Uterus (tissue), 4 donors: Measurements from ENCODE around the gene ARHGAP15. TPM values are rescaled to one million over a fixed set of nuclear protein-coding genes. Genes with fewer than 3 reads are reported as not detected.

ENCODE experiments used
- DNase-seq, 2 donors: peaks; one replicate each; pipeline ENCODE4 v3.0.0-alpha.2; 2019 to 2020
- H3K27ac ChIP-seq, 2 donors: fragments of 200-600 bp; sonication (generic); 1 replicate in 1 of 2; 2 replicates in 1 of 2; pipeline ENCODE4 v1.5.1; 2016 to 2018
- H3K27me3 ChIP-seq, 2 donors: fragments of 200-600 bp; sonication (generic); one replicate each; pipeline ENCODE4 v1.5.1; 2018 to 2019; ENCODE audit warnings: control low read depth in 1 of 2
- H3K36me3 ChIP-seq, 2 donors: fragments of 200-600 bp; sonication (generic); one replicate each; pipeline ENCODE4 v1.5.1; 2019; ENCODE audit warnings: control low read depth in 1 of 2
- H3K4me1 ChIP-seq, 2 donors: fragments of 200-600 bp; sonication (generic); one replicate each; pipeline ENCODE4 v1.5.1; 2018 to 2019; ENCODE audit warnings: control low read depth in 1 of 2
- H3K4me3 ChIP-seq, 2 donors: fragments of 200-600 bp; sonication (generic); 1 replicate in 1 of 2; 2 replicates in 1 of 2; pipeline ENCODE4 v1.5.1; 2018 to 2019; ENCODE audit warnings: mild to moderate bottlenecking in 1 of 2
- H3K9me3 ChIP-seq, 2 donors: fragments of 200-600 bp; sonication (generic); one replicate each; pipeline ENCODE4 v1.5.1; 2019; ENCODE audit warnings: control low read depth in 1 of 2
- POLR2A ChIP-seq, 2 donors: fragments of 450-650 bp; IDR thresholded peaks; one replicate each; pipeline ENCODE4 v1.6.1; 2016; ENCODE audit warnings: antibody characterized with exemption in 2 of 2, mild to moderate bottlenecking in 1 of 2, moderate library complexity in 1 of 2
- intact Hi-C: fragments of 100-400 bp; cut with DNase I; formaldehyde crosslinking; loops from one replicate; pipeline ENCODE4 v1.15.1; 2023; ENCODE audit warnings: low total_unique reads
- total RNA-seq, 4 donors: library from RNA; depleted of rRNA in 3 of 4; stranded (reverse); fragments of >200 nt in 3 of 4; gene quantifications; one replicate each; pipeline versions ENCODE4 v1.1.0 to v1.2.4, GENCODE V29; 2014 to 2023
- TF ChIP-seq, protein P1 (sequence below), 4 experiments: fragments of 200-600 bp in 2 of 4; fragments of 450-650 bp in 2 of 4; sonication (generic) in 2 of 4; IDR thresholded peaks; one replicate each; pipeline ENCODE4 v1.5.1; 2016 to 2019; ENCODE audit warnings: antibody characterized with exemption in 4 of 4, mild to moderate bottlenecking in 2 of 4, moderate library complexity in 1 of 4
- donor health status: DM: yes; HTN: yes; CAD: no.

ARHGAP15 gene
- total RNA-seq, 4 donors from 2014 or later, result 0.88 to 28.4 (median 6.6) TPM

DNA sequence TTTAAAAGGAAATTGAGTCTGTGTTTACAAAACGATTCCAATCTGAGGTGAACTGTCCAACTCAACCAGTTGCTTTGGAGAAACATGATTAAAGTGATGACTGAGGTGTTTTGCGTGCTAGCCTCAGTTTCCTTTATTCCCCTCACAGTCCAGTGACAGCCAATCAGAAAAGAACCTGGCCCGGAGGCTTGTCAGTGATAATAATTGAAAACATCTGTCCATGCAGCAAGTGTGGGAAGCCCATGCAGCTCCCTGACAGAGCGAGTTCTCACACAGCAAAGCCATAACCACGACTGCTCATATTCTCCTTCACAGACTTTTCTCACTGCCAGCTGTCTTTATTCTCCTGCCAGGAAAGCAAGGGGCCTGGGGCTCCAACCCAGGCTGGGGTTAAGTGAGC is 613.4 kb downstream of the ARHGAP15 start:
- no peak overlapping the region for H3K4me3 ChIP-seq
- intact Hi-C loops, result no loop called here

DNA sequence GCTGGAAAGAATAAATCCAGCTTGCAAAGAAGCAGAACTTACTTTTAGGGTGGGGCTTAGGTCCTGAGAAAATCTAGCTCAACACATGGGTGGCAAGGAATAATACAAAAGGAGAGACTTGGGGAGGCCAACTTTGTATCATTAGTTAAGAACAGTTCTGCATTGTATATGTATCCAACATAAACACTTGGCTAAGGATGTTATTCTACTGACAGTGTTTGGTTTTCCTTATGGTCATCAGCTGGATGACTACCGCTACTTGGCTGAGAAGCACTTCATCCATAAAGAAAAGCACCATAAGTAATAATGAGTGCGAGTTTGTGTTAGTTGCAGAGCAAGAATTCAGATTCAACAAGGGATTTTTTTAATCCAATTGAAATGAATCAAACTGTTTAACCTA is 614.9 kb downstream of the ARHGAP15 start:
- Histone ChIP-seq H3K4me1 (no peaks in the 10 kb centered on the region), H3K9me3 (no peaks in the 10 kb centered on the region), H3K4me3 (no peak overlapping the region), H3K36me3 (no peaks in the 10 kb centered on the region), H3K27me3 (no peaks in the 10 kb centered on the region), H3K27ac (no peak overlapping the region)
- no peak for TF ChIP-seq POLR2A (IDR thresholded peaks at IDR 0.05)
- TF ChIP-seq, protein P1, sequence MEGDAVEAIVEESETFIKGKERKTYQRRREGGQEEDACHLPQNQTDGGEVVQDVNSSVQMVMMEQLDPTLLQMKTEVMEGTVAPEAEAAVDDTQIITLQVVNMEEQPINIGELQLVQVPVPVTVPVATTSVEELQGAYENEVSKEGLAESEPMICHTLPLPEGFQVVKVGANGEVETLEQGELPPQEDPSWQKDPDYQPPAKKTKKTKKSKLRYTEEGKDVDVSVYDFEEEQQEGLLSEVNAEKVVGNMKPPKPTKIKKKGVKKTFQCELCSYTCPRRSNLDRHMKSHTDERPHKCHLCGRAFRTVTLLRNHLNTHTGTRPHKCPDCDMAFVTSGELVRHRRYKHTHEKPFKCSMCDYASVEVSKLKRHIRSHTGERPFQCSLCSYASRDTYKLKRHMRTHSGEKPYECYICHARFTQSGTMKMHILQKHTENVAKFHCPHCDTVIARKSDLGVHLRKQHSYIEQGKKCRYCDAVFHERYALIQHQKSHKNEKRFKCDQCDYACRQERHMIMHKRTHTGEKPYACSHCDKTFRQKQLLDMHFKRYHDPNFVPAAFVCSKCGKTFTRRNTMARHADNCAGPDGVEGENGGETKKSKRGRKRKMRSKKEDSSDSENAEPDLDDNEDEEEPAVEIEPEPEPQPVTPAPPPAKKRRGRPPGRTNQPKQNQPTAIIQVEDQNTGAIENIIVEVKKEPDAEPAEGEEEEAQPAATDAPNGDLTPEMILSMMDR (IDR thresholded peaks at IDR 0.05), result no peak
- intact Hi-C loops, result no loop called here
- DNase-seq, result no peak

More for the DNA sequence above, 613.4 kb downstream of the ARHGAP15 start:
- TF ChIP-seq, protein P1 (IDR thresholded peaks at IDR 0.05), result no peak
- TF ChIP-seq POLR2A (IDR thresholded peaks at IDR 0.05), result no peak
- Histone ChIP-seq H3K27ac (no peak overlapping the region), H3K4me1 (no peaks in the 10 kb centered on the region), H3K27me3 (no peaks in the 10 kb centered on the region), H3K9me3 (no peaks in the 10 kb centered on the region), H3K36me3 (no peaks in the 10 kb centered on the region)
- no peak for DNase-seq

DNA sequence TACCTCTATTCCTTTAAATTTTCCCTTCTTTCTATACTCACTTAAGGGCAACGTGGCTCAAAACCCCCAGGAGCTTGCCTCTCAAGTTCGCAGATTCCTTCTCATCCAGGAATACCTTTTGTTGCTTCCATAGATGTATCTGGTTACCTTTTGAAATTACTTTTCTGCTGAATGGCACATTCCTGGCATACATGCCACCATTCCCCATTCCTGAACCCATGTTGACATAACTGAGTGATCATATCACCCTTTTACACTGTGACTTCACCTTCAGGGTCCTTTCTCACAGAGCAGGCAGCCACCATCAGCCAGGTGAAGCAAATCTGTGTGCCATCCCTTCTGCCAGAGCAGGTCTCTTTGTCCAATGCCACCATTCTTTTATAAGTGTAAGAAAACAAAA is 615.8 kb downstream of the ARHGAP15 start:
- no peaks in the 10 kb centered on the region for H3K9me3 ChIP-seq
- TF ChIP-seq POLR2A (IDR thresholded peaks at IDR 0.05), result no peak
- H3K36me3 ChIP-seq, result no peaks in the 10 kb centered on the region
- no peak for DNase-seq
- H3K27me3 ChIP-seq, result no peaks in the 10 kb centered on the region
- no peak overlapping the region for H3K27ac ChIP-seq
- intact Hi-C loops, result no loop called here
- no peaks in the 10 kb centered on the region for H3K4me1 ChIP-seq
- no peak overlapping the region for H3K4me3 ChIP-seq

DNA sequence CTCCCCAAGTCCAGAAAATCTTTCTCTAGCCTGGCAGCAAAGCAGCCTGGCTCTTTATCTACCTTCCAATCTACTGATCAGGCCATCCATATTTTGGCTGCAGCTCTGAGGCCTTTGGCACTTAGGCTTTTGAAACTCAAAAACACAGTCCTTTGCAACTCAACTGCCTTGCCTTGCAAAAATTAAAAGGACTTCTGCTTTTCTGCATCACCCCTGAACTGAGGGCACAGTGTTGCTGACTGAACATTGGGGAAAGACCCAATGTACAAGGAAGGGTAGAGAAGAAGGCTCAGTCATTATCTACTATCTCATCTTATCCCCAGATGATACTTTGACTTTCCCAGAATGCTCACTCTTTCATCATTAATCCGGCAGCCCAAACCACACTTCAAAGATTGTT is 625.5 kb downstream of the ARHGAP15 start:
- TF ChIP-seq, protein P1 (IDR thresholded peaks at IDR 0.05), result no peak
- no peak for TF ChIP-seq POLR2A (IDR thresholded peaks at IDR 0.05)
- intact Hi-C loops, result no loop called here

DNA sequence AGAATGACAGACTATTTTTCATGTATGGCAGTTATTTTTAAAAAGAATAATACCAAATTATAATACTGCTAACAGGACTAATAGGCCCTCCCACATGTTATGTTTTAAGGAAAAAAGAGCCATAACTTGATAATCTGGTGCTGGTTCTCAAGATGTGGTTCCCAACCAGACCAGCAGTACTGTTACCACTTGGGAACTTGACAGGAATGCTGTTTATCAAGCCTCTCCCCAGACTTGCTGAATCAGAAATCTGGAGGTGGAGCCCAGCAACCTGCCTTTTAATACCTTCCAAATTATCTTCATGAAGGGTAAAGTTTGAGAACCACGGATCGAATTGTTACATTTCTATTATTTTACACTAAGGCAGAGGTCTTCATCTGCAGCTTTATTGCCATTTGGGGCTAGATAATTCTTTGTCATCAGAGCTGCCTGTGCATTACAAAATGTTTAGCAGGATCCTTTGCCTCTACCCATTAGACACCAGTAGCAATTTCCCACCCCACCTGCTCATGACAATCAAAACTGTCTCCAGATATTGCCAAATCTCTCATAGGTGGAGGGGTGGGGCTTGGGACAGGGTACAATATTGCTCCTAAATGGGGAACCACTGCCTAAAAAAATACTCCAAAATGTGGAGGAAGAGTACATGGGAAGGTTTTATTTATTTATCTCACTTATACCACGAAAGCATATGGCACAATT is 629.6 kb downstream of the ARHGAP15 start:
- H3K27ac ChIP-seq, result no peak overlapping the region
- TF ChIP-seq, protein P1 (IDR thresholded peaks at IDR 0.05), result no peak
- no peak for TF ChIP-seq POLR2A (IDR thresholded peaks at IDR 0.05)
- no peaks in the 10 kb centered on the region for H3K4me1 ChIP-seq
- intact Hi-C loops, result no loop called here
- no peaks in the 10 kb centered on the region for H3K36me3 ChIP-seq
- H3K9me3 ChIP-seq, result no peaks in the 10 kb centered on the region
- H3K4me3 ChIP-seq, result no peak overlapping the region
- no peak for DNase-seq
- no peaks in the 10 kb centered on the region for H3K27me3 ChIP-seq

More for the DNA sequence above, 625.5 kb downstream of the ARHGAP15 start:
- no peaks in the 10 kb centered on the region for H3K27me3 ChIP-seq
- H3K36me3 ChIP-seq, result no peaks in the 10 kb centered on the region
- no peak overlapping the region for H3K4me3 ChIP-seq
- H3K4me1 ChIP-seq, result no peaks in the 10 kb centered on the region
- no peak for DNase-seq
- no peak overlapping the region for H3K27ac ChIP-seq
- no peaks in the 10 kb centered on the region for H3K9me3 ChIP-seq
